HG03469 (cell line): Measurements from ENCODE around the gene INO80B.
"Not testable (repeated sequence)": the region's sequence is repeated elsewhere in the genome, so short reads cannot be mapped to it uniquely, and the experiment has no call there.

ENCODE experiments used
- ATAC-seq: cut with Tn5 transposase; IDR thresholded peaks from one replicate; pipeline ENCODE4 v1.9.1; 2021; ENCODE audit warnings: mild to moderate bottlenecking, moderate library complexity, moderate number of reproducible peaks; ENCODE audit not compliant: unreplicated experiment

INO80B gene

GRCh38 chr2:74474899-74475298, 20.0 kb downstream of the INO80B start:
- ATAC-seq: no peak

- ATAC-seq: no peak
Measured at GRCh38 chr2:74481431-74481830, 26.5 kb downstream of the INO80B start.

GRCh38 chr2:74481961-74482800, 27.3 kb downstream of the INO80B start:
- ATAC-seq: peak; percentile 30

- ATAC-seq: peak; percentile 64
Measured at GRCh38 chr2:74482801-74483674, 28.2 kb downstream of the INO80B start, which contains the start of the genes CCDC142 and TTC31. Gene CCDC142, minus strand, starts transcription at chr2:74482998. Its CDS starts 161 bp downstream, at chr2:74482837. Gene TTC31, plus strand, starts transcription at chr2:74483081. Its CDS starts 15 bp downstream, at chr2:74483096.

GRCh38 chr2:74483675-74484164, 28.8 kb downstream of the INO80B start:
- ATAC-seq: not testable (repeated sequence)

GRCh38 chr2:74486141-74486540, 31.3 kb downstream of the INO80B start:
- ATAC-seq: no peak

- no peak for ATAC-seq
Measured at GRCh38 chr2:74488643-74489481, 34.0 kb downstream of the INO80B start.

GRCh38 chr2:74489906-74490305, 35.0 kb downstream of the INO80B start:
- no peak for ATAC-seq

GRCh38 chr2:74491648-74492544, 37.0 kb downstream of the INO80B start:
- no peak for ATAC-seq

GRCh38 chr2:74493546-74493945, 38.7 kb downstream of the INO80B start:
- no peak for ATAC-seq

GRCh38 chr2:74495440-74495839, 40.6 kb downstream of the INO80B start:
- ATAC-seq: no peak

GRCh38 chr2:74496997-74497776, 42.3 kb downstream of the INO80B start:
- ATAC-seq: no peak

- ATAC-seq: no peak
Measured at GRCh38 chr2:74497777-74498499, 43.1 kb downstream of the INO80B start.

GRCh38 chr2:74498500-74499266, 43.8 kb downstream of the INO80B start:
- no peak for ATAC-seq

- ATAC-seq: no peak
Measured at GRCh38 chr2:74499267-74499939, 44.5 kb downstream of the INO80B start, which contains the start of gene LBX2. Gene LBX2, minus strand, starts transcription at chr2:74499603. Its CDS starts 66 bp downstream, at chr2:74499537.

- ATAC-seq: no peak
Measured at GRCh38 chr2:74499940-74500577, 45.2 kb downstream of the INO80B start.
